ENCODE results near the gene A3GALT2.
A peak's percentile ranks its signal among the peaks of the same experiment; 100 is the strongest.

A3GALT2 gene

GRCh38 chr1:33288976-33289857, 31.7 kb downstream of the A3GALT2 start:
- DNase-seq = peak; percentile 50

DNA sequence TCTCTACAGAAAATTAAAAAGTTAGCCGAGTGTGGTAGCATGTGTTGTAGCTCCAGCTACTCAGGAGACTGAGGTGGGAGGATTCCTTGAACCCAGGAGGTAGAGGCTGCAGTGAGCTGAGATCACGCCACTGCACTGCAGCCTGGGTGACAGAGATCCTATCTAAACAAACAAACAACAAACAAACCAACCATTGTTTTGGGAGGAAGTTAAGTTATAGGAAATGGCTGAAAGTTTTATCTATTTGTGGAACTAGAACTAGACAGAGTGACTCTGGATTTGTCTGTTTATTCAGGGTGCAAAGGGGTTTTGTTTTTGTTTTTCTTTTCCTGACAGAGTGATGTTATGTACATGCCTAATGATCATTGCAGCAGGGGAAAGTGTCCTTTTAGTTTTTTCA, 33.6 kb downstream of the A3GALT2 start:
- no peak for DNase-seq

- peak; percentile 17 for DNase-seq
Observed at GRCh38 chr1:33286451-33287185, 34.3 kb downstream of the A3GALT2 start.

DNA sequence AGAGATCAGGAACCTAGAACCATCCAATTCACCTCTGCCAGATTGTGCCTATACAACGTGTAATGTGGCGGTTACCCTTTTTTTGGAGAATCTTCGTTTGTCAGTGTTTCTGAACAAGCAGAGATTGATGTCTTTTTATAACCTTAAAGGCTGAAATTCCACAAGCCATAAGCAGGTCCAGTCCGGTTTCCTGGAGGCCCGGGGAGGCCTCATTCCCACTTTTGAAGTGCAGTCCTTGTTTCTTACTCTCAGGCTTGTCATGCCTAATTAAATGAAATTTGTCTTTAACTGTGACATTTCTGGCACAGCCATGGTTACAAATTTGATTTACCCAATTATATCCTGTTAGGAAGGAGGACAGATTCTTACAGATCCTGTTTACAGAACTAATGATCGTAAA, 36.8 kb downstream of the A3GALT2 start:
- peak; percentile 17 for DNase-seq

GRCh38 chr1:33282791-33283190, 38.1 kb downstream of the A3GALT2 start:
- no peak for DNase-seq

DNA sequence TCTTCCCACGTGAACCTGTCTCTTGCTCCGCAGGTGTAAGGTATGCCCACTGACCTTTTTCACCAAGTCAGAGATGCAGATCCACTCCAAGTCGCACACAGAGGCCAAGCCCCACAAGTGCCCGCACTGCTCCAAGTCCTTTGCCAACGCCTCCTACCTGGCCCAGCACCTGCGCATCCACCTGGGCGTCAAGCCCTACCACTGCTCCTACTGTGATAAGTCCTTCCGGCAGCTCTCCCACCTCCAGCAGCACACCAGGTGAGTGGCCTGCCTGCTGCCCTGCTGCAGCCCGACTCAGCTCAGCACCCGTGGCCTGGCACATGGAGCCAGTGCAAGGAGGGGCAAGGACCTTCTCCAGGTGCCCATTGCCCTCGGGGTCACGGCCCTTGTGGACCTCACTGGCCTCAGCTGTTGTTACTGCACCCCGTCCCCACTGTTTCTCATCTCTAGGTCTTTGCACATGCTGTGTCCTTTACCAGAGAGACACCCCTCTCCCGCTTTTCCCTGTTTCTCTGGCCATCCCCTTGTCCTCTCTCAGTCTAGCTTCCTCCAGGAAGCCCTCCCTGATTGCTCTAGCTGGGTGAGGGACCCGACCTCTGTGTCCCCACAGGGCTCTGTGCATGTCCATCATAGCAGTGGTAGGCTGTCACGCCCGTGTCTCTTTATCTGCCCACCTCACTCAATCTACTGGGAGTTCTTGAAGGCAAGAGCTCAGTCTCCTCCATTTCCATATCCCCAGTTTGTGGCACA, 39.2 kb downstream of the A3GALT2 start:
- DNase-seq = peak; percentile 48

DNA sequence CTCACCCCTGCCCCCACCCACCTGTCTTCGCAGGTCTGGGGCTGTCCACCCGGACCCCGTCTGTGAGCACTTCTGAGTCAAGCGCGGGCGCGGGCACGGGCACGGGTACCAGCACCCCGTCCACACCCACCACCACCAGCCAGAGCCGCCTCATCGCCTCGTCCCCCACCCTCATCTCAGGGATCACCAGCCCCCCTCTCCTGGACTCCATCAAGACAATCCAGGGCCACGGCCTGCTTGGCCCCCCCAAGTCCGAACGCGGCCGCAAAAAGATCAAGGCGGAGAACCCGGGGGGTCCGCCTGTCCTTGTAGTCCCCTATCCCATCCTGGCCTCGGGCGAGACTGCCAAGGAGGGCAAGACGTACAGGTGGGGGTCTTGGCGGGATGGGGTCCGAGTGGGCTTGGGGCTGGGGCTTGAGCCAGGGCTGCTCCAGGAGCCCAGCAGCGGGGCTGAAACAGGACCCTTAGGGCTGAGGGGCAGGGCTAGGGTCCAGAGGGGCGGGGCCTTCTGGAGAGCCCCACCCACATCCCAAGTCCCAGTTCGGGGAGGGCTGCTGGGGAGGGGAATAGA, 40.7 kb downstream of the A3GALT2 start:
- DNase-seq = peak; percentile 42

- DNase-seq = peak; percentile 33
Observed at GRCh38 chr1:33277488-33278084, 43.3 kb downstream of the A3GALT2 start.

- peak; percentile 21 for DNase-seq
Observed at GRCh38 chr1:33276573-33277298, 44.2 kb downstream of the A3GALT2 start.

GRCh38 chr1:33275706-33276572, 45.0 kb downstream of the A3GALT2 start:
- peak; percentile 57 for DNase-seq

- peak; percentile 25 for DNase-seq
Observed at GRCh38 chr1:33275195-33275594, 45.7 kb downstream of the A3GALT2 start.

DNA sequence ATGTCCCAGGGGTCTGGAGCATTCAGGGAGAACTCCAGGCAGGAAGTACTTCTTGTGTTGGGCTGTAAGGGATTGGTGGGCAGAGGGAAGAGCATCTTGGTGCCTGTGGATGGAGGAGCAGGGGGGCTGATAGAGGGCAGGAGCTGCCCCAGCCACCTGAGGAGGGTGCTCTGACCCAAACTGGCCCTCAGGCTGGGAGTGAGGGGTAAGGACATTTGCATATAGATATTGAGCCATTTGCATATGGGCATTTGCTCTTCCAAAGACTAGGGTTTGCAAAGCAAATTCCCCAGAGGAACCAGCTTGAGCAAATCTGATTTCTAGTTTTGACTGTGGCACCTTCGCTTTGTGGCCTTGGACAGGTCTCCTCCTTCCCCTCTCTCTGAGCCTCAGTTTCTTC, 46.5 kb downstream of the A3GALT2 start:
- peak; percentile 25 for DNase-seq

- peak; percentile 58 for DNase-seq
Observed at GRCh38 chr1:33273961-33274371, 46.9 kb downstream of the A3GALT2 start.

DNA sequence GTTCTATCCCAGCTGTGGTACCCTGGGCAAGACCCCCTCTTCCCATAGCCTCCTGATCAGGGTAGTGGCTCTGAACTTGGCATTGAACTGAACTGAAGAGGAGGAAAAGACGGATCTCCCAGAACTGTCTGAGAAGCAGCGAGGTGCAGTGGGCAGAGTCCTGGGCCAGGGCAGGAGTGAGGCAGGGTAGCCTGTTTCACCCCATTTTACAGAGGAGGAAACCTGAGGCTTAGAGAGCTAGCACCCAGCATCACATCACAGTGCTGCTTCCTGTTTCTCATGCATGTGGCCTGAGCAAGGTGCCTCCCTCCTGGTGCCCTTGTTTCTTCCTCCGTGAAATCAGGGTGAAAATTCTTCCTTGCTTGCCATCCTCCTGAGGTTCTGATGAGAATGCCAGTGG, 47.5 kb downstream of the A3GALT2 start:
- peak; percentile 62 for DNase-seq

DNA sequence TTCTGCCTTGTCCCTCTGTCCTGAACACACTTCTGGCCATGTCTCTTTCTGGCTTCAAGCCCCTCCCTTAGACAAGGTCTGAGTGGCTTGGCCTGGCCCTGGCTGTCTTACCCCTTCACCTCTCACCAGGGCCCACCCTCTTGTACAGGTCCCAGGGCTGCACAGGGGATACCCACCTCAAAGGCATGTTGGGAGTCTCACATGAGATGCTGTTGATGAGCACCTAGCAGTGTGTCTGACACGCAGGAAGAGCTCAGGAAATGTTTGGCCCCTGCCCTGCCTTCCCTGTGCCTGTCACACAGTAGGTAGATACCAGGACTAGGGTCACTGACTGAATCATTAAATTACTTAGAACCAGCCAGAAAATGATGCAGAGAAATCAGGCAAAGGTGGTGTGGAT, 48.0 kb downstream of the A3GALT2 start:
- peak; percentile 56 for DNase-seq

DNA sequence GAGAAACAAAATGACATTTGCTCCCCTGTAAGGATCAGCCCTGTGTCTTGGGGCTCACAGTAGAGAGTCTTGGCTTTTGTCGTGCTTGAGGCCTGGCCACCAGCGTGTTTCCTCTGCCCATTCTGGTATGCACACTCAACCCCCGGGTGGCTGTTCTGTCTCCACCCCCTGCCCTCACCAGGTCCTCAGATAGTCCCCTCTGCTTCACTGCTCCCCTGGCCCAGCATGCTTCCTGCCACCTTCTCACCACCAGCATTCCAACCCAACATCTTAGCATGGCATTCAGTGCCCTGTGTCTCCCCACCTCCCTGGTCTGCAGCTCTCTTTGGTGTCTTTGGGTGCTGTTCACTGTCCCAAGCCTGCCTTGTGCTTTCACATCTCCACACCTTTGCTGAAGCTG, 48.4 kb downstream of the A3GALT2 start:
- peak; percentile 49 for DNase-seq

DNA sequence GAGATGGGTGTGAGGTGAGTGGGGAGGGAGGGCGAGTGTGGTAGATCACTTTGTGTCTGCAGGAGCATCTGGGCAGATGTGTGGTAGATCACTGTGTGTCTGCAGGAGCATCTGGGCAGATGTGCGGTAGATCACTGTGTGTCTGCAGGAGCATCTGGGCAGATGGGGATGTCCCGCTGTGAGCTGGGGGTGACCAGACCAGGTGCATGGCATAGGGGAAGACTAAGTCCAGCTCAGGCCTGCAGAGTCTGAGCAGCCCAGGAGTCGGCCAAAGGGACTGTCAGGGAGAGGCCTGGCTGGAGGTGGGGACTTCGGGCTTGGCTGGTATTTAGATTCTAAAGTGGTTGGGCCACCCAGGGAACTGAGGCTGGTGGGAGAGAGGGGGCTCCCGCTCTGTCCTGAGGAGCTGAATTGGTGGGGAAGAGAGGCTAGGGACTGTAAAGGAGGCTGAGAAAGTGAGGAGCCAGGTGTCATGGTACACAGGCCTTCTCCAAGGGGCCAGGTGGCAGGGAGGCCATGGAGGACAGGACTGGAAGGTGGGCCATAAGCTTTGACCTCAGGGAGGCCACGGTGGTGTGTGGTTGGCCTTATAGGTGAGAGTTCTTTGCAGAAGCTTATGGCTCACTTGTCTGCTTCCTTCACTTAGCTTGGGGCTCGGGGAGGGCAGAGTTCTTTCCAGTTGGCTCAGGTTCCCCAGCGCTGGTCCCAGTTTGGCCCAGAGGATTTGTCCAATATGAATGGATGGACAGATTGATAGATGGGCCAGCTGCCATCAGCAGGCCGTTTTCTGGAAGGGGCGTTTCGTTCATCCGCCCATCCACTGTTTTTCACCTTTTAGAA, 49.0 kb downstream of the A3GALT2 start:
- peak; percentile 52 for DNase-seq

DNA sequence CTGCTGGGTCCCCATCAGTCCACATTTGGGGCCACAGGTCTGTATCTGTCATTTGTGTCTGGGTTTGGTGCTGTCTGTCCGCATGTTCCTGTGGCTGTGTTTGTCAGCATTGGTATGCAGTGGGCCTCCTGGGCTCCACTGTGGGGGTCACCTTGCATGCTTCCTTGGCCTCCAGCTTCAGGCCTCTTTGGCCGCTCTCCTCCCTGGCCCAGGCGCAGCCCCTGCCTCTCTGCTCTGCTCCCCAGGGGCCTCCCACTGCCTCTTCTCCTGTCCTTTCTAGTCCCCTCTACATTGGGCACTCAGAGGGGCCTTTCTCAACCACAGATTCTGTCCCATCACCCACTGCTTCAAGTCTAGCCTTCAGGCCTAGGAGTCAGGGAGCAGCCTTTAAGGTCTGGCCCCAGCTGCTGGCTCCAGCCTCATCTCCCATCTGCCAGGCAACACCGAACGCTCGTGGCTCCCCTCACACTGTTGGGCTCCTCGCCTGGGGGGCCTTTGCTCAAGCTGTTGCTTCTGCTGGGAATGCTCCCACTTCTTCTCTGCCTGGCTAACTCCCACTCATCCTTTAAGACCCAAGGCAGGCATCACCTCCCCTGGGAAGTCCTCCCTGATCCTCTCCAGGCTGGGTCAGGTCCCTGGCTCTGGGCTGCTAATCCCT, 50.0 kb downstream of the A3GALT2 start:
- DNase-seq = no peak

DNA sequence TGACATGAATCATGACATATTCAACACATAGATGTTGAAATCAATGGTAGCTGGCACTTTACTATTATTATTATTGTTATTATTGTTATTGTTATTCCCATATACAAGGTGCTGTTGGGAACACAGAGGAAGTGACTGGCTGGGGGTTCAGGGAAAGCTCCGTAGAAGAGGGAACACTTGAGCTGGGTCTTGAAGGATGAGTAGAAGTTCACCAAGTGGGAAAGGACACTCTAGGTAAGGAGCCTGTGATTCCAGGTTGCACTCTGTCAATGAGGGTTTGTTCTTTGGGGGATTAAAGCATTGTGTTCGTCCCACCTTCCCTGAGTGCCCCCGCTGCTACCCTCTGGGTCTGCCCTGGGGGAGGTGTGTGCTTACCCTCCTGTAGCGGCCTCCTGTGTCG, 50.5 kb downstream of the A3GALT2 start:
- no peak for DNase-seq
